ENCODE measurements around the gene ARHGEF26.

ARHGEF26 gene

DNA sequence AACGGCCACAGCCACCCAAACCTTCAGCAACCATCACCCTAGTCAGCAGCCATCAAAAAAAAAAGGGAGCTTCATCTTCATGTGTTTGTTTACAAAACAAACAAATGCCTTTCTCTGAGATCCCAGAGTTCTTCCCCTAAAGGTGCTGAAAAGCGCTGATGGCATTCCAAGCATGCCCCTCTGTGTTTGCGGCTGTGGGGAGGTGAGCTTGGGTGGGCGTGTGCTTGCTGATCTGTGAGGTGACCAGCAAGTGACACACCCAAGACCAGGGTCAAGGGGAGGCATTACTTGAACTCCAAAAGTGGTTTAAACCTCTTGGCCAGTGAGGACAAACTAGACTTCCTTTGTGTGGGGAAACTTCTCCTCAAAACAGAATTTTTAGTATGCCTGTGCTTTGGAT is 121.6 kb downstream of the ARHGEF26 start:
- H3K4me3 ChIP-seq, result no peak overlapping the region
- peak overlapping the region; percentile 53 to 87 for H3K27ac ChIP-seq
- TF ChIP-seq CTCF (IDR thresholded peaks at IDR 0.05), result no peak
- DNase-seq (ENCODE audit: low spot score), result no peak

DNA sequence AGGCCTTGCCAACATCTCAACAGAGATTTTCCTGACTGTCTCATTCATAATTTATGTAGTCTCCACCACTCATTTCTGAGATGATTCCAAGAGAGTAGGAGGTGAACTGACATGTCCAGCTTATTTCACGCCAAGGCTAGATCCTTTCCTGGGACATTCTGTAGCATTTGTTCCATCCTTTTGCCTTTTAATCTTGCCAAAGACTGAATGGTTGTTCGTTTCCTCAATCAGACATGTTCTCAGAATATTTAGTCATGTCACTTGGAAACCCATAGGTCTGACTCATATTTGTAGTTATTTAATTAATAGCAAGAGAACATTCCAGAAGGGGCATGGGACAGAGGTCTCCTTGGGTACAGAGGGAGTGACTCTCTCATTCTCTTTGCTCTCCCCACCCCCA is 122.2 kb downstream of the ARHGEF26 start:
- DNase-seq (ENCODE audit: low spot score), result no peak
- Histone ChIP-seq H3K27ac (peak overlapping the region; percentile 53 to 87), H3K4me3 (no peak overlapping the region)
- no peak for TF ChIP-seq CTCF (IDR thresholded peaks at IDR 0.05)

- TF ChIP-seq CTCF (IDR thresholded peaks at IDR 0.05), result no peak
- DNase-seq (ENCODE audit: low spot score), result no peak
- peak overlapping the region in 1 of 2 donors; percentile 53 for H3K27ac ChIP-seq
Measured at GRCh38 chr3:154244644-154245043, 123.5 kb downstream of the ARHGEF26 start.

DNA sequence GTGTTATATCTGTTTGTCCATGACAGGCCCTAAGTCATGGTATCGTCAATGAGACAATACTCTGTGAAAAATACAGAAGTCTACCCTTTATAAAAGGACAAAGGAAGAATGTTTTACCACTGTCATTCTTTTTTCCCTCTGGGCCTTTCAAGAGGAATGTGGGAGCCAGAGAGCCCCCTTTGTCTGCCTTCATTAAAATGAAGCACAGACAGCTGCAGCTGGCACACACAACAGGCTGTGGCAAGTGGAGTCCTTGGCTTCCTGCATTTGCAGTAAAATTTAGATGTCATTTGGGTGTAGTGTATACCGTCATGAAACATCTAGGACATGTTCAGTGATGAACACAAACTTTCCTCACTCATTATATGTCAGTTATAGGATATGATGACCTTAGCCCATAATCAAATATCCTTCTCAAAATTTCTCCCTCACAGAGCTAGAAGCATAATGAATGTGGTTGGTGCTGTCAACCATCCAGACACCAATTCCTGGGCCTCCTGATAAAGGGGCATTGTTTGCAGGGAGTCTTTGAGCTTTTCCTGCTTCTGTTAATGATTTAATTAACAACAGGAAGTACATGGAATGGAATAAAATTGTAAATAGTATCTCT is 126.7 kb downstream of the ARHGEF26 start:
- no peak overlapping the region for H3K27ac ChIP-seq
- TF ChIP-seq CTCF (IDR thresholded peaks at IDR 0.05), result no peak
- no peak for DNase-seq (ENCODE audit: low spot score)

More at GRCh38 chr3:154244644-154245043, 123.5 kb downstream of the ARHGEF26 start:
- no peak overlapping the region for H3K4me3 ChIP-seq

GRCh38 chr3:154250291-154250690 is 129.1 kb downstream of the ARHGEF26 start:
- DNase-seq (ENCODE audit: low spot score), result no peak
- Histone ChIP-seq H3K27ac (no peak overlapping the region), H3K4me3 (no peak overlapping the region)
- no peak for TF ChIP-seq CTCF (IDR thresholded peaks at IDR 0.05)

More for the DNA sequence above, 126.7 kb downstream of the ARHGEF26 start:
- H3K4me3 ChIP-seq, result no peak overlapping the region

GRCh38 chr3:154251610-154252009 is 130.4 kb downstream of the ARHGEF26 start:
- no peak overlapping the region for H3K27ac ChIP-seq
- no peak overlapping the region for H3K4me3 ChIP-seq
- no peak for TF ChIP-seq CTCF (IDR thresholded peaks at IDR 0.05)
- no peak for DNase-seq (ENCODE audit: low spot score)

Data from coronary artery (tissue), 2 donors.